SU-DHL-6 (cell line): ENCODE data around the gene ROBO2.

Experiments used
- EZH2phosphoT487 ChIP-seq: fragments of 200-600 bp; sonication (generic), shearing (Covaris generic); conservative IDR thresholded peaks from 2 replicates; pipeline ENCODE4 v1.6.1; 2018; ENCODE audit warnings: mild to moderate bottlenecking, antibody characterized with exemption, low read length, moderate library complexity, mixed read lengths
- TF ChIP-seq, protein P1 (sequence below): fragments of 200-600 bp; sonication (generic); IDR thresholded peaks from one replicate; pipeline ENCODE4 v1.5.1; 2017; ENCODE audit warnings: antibody characterized with exemption, mild to moderate bottlenecking, low read length, moderate library complexity; ENCODE audit not compliant: insufficient read depth, poor library complexity, severe bottlenecking

- TF ChIP-seq, protein P1, sequence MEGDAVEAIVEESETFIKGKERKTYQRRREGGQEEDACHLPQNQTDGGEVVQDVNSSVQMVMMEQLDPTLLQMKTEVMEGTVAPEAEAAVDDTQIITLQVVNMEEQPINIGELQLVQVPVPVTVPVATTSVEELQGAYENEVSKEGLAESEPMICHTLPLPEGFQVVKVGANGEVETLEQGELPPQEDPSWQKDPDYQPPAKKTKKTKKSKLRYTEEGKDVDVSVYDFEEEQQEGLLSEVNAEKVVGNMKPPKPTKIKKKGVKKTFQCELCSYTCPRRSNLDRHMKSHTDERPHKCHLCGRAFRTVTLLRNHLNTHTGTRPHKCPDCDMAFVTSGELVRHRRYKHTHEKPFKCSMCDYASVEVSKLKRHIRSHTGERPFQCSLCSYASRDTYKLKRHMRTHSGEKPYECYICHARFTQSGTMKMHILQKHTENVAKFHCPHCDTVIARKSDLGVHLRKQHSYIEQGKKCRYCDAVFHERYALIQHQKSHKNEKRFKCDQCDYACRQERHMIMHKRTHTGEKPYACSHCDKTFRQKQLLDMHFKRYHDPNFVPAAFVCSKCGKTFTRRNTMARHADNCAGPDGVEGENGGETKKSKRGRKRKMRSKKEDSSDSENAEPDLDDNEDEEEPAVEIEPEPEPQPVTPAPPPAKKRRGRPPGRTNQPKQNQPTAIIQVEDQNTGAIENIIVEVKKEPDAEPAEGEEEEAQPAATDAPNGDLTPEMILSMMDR, result no peak
- TF ChIP-seq EZH2phosphoT487, result no peak
Measured at GRCh38 chr3:77605308-77605707, 565.4 kb downstream of the ROBO2 start.
